Measurements from ENCODE around the gene COQ8B. TPM values are rescaled to one million over a fixed set of nuclear protein-coding genes. Genes with fewer than 3 reads are reported as not detected.
A peak's percentile ranks its signal among the peaks of the same experiment; 100 is the strongest.

The COQ8B gene
- total RNA-seq, 1 experiment from 2014 or later, result 57.7 TPM

DNA sequence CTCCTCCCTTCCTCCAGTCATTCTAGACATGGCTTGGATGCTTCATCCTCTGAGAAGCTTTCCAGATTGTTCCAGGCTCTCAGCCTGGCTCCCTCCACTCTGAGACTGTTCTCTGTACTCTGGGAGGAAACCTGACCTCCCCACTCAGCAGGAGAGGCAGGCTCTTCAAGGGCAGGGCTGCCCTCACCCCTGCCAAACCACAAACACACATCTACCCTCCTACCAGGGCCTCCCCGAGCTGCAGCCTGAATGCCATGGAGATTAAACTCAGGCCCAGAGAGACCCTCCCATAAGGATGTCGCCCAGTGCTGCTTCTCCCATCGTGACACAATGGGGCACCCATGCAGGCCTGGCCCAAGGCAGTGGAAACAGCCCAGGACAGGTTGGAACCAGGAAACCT, 42.4 kb downstream of the COQ8B start:
- no peak overlapping the region for H3K4me2 ChIP-seq
- H2AFZ ChIP-seq, result no peak overlapping the region
- no peaks in the 10 kb centered on the region for H3K9me2 ChIP-seq (ENCODE audit: insufficient read depth)
- no peaks in the 10 kb centered on the region for H3K4me1 ChIP-seq (replicated peaks; ENCODE audit: insufficient read depth)
- intact Hi-C loops (cut with micrococcal nuclease; ENCODE audit: unreplicated experiment), result no loop called here
- H3K27ac ChIP-seq, result no peak overlapping the region
- H3K4me3 ChIP-seq, result no peak overlapping the region
- POLR2A ChIA-PET (ENCODE audit: unreplicated experiment), result interaction anchor here (0.6 kb wide), 2 partner anchors 24 to 206 kb away, joined by 4 read pairs; no protein-coding TSS in a partner anchor
- no peaks in the 10 kb centered on the region for H4K20me1 ChIP-seq (ENCODE audit: insufficient read depth)
- 0 out of 2 replicates have a peak, but pooled peaks cover 1% of the 10 kb centered on the region for H3K36me3 ChIP-seq (ENCODE audit: low read depth)
- H3K79me2 ChIP-seq (ENCODE audit: low read depth), result no peaks in the 10 kb centered on the region
- DNase-seq, result peak in 1 of 2 experiments; percentile 45
- H3F3A ChIP-seq (ENCODE audit: insufficient read depth, low read depth), result no peaks in the 10 kb centered on the region
- CTCF ChIA-PET, result no interaction called here
- no TSS peak for BruUV-seq (replicated peaks)
- no peaks in the 10 kb centered on the region for H3K9me3 ChIP-seq (ENCODE audit: insufficient read depth, low read depth)
- TF ChIP-seq EZH2 (IDR thresholded peaks at IDR 0.05; ENCODE audit: low read depth), result no peak
- TF ChIP-seq, protein P1, sequence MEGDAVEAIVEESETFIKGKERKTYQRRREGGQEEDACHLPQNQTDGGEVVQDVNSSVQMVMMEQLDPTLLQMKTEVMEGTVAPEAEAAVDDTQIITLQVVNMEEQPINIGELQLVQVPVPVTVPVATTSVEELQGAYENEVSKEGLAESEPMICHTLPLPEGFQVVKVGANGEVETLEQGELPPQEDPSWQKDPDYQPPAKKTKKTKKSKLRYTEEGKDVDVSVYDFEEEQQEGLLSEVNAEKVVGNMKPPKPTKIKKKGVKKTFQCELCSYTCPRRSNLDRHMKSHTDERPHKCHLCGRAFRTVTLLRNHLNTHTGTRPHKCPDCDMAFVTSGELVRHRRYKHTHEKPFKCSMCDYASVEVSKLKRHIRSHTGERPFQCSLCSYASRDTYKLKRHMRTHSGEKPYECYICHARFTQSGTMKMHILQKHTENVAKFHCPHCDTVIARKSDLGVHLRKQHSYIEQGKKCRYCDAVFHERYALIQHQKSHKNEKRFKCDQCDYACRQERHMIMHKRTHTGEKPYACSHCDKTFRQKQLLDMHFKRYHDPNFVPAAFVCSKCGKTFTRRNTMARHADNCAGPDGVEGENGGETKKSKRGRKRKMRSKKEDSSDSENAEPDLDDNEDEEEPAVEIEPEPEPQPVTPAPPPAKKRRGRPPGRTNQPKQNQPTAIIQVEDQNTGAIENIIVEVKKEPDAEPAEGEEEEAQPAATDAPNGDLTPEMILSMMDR (conservative IDR thresholded peaks at IDR 0.05), result no peak
- no peaks in the 10 kb centered on the region for H3K27me3 ChIP-seq (ENCODE audit: insufficient read depth, low read depth)

DNA sequence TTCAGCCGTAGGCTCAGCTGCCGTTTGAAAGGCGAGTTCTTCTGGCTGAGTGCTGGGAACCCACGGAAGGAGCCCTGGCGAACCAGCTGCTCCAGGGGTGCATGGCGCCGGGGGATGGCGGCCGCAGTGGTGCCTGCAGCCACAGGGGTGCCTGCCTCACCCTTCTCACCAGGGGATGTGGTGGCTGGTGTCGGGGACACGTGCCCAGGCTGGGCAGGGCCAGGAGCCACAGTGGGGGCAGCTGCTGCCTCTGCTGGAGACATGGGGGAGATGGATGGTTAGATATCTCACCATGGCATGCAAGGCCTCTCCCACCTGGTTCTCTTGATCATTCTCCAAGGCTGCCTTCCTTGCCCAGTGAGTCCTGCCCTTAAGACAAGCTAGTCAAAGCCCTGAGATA, 43.3 kb downstream of the COQ8B start:
- Histone ChIP-seq H2AFZ (no peak overlapping the region), H3K4me3 (no peak overlapping the region), H3K9me2 (ENCODE audit: insufficient read depth) (no peaks in the 10 kb centered on the region), H3F3A (ENCODE audit: insufficient read depth, low read depth) (no peaks in the 10 kb centered on the region; the same call in 1 of the 2 replicates), H3K27me3 (ENCODE audit: insufficient read depth, low read depth) (no peaks in the 10 kb centered on the region), H3K4me2 (no peak overlapping the region), H4K20me1 (ENCODE audit: insufficient read depth) (no peaks in the 10 kb centered on the region), H3K9me3 (ENCODE audit: insufficient read depth, low read depth) (no peaks in the 10 kb centered on the region), H3K79me2 (ENCODE audit: low read depth) (no peaks in the 10 kb centered on the region), H3K4me1 (replicated peaks; ENCODE audit: insufficient read depth) (no peaks in the 10 kb centered on the region), H3K36me3 (ENCODE audit: low read depth) (0 out of 2 replicates have a peak, but pooled peaks cover 6% of the 10 kb centered on the region), H3K27ac (no peak overlapping the region)
- intact Hi-C loops (cut with micrococcal nuclease; ENCODE audit: unreplicated experiment), result no loop called here
- no TSS peak for BruUV-seq (replicated peaks)
- ChIA-PET CTCF (no interaction called here), POLR2A (ENCODE audit: unreplicated experiment) (interaction anchor here (0.6 kb wide), 2 partner anchors 23 to 62 kb away, joined by 3 to 4 read pairs; no protein-coding TSS in a partner anchor)
- TF ChIP-seq, protein P1 (conservative IDR thresholded peaks at IDR 0.05), result no peak
- TF ChIP-seq EZH2 (IDR thresholded peaks at IDR 0.05; ENCODE audit: low read depth), result no peak
- DNase-seq, result no peak

DNA sequence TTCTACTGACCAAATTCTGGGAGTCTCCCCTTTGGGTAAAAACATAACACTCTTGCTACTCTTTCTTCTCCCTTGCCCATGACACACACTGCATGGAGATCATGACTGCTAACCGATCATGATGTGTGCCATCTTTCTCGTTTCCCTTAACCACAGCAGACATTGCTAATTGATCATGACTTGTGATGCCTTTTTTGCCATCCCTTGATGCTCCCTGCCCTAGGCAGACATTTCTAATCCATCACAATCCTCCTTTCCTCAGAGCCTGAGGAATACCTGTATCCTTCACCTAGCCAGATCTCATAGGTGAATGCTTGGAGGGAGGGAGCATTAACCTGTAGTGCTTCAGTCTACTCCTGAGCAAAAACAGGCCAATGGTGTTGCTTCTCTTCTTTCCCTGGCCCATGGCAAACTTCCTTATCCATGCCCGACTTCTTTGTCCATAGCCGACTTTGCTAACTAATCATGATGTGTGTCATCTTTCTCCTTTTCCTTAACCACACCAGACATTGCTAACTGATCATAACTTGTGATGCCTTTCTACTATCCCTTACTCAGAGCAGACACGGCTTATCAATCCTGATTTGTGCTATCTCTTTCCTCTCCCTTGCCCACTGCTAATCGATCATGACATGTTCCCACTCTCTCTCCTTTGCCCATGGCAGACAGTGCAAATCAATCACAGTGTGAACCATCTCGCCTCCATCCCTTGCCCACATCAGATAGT, 44.0 kb downstream of the COQ8B start:
- no peaks in the 10 kb centered on the region for H4K20me1 ChIP-seq (ENCODE audit: insufficient read depth)
- no peaks in the 10 kb centered on the region for H3K79me2 ChIP-seq (ENCODE audit: low read depth)
- DNase-seq, result no peak
- H3K4me2 ChIP-seq, result no peak overlapping the region
- H3K27me3 ChIP-seq (ENCODE audit: insufficient read depth, low read depth), result no peaks in the 10 kb centered on the region
- no peaks in the 10 kb centered on the region for H3K9me3 ChIP-seq (ENCODE audit: insufficient read depth, low read depth)
- intact Hi-C loops (cut with micrococcal nuclease; ENCODE audit: unreplicated experiment), result no loop called here
- H3K4me1 ChIP-seq (replicated peaks; ENCODE audit: insufficient read depth), result no peaks in the 10 kb centered on the region
- no peak for TF ChIP-seq EZH2 (IDR thresholded peaks at IDR 0.05; ENCODE audit: low read depth)
- 0 out of 2 replicates have a peak, but pooled peaks cover 6% of the 10 kb centered on the region for H3K36me3 ChIP-seq (ENCODE audit: low read depth)
- H3K27ac ChIP-seq, result no peak overlapping the region
- no peak overlapping the region for H2AFZ ChIP-seq
- ChIA-PET POLR2A (ENCODE audit: unreplicated experiment) (interaction anchor here (0.6 kb wide), 1 partner anchor 63 kb away, joined by 3 read pairs; no protein-coding TSS in a partner anchor), CTCF (no interaction called here)
- no peak overlapping the region for H3K4me3 ChIP-seq
- no peaks in the 10 kb centered on the region; the same call in 1 of the 2 replicates for H3F3A ChIP-seq (ENCODE audit: insufficient read depth, low read depth)
- no TSS peak for BruUV-seq (replicated peaks)
- no peaks in the 10 kb centered on the region for H3K9me2 ChIP-seq (ENCODE audit: insufficient read depth)
